SJSA1 (cell line): ENCODE results near the gene ANKRD31. TPM values are rescaled to one million over a fixed set of nuclear protein-coding genes. Genes with fewer than 3 reads are reported as not detected.

ENCODE experiments used
- DNase-seq, 2 experiments: peaks; one replicate each; pipeline ENCODE4 v3.0.0-alpha.2; 2015 to 2020; ENCODE audit warnings: low spot score in 2 of 2, low read depth in 1 of 2
- H3K27ac ChIP-seq: fragments of 250-450 bp; sonication (Bioruptor Pico); 2 replicates; pipeline ENCODE4 v1.5.1; 2020; ENCODE audit warnings: mild to moderate bottlenecking, moderate library complexity
- H3K27me3 ChIP-seq: fragments of 250-450 bp; sonication (Bioruptor Pico); replicated peaks from 2 replicates; pipeline ENCODE4 v1.5.1; 2020; ENCODE audit warnings: mild to moderate bottlenecking, moderate library complexity
- H3K36me3 ChIP-seq: fragments of 250-450 bp; sonication (Bioruptor Pico); 2 replicates; pipeline ENCODE4 v1.5.1; 2020; ENCODE audit warnings: mild to moderate bottlenecking
- H3K4me1 ChIP-seq: fragments of 250-450 bp; sonication (Bioruptor Pico); replicated peaks from 2 replicates; pipeline ENCODE4 v1.6.1; 2021; ENCODE audit warnings: mild to moderate bottlenecking
- H3K4me3 ChIP-seq: fragments of 250-450 bp; sonication (Bioruptor Pico); 2 replicates; pipeline ENCODE4 v1.5.1; 2020; ENCODE audit warnings: mild to moderate bottlenecking
- H3K9me3 ChIP-seq: fragments of 250-450 bp; sonication (Bioruptor Pico); replicated peaks from 2 replicates; pipeline ENCODE4 v1.5.1; 2020; ENCODE audit warnings: mild to moderate bottlenecking
- total RNA-seq: library from RNA; depleted of rRNA; stranded (reverse); fragments of >200 nt; shearing (Covaris generic); gene quantifications from 2 replicates; pipeline ENCODE4 v1.2.3, GENCODE V29; 2014; rRNA removed

Gene ANKRD31
- total RNA-seq, 1 experiment from 2014 or later, result not detected

DNA sequence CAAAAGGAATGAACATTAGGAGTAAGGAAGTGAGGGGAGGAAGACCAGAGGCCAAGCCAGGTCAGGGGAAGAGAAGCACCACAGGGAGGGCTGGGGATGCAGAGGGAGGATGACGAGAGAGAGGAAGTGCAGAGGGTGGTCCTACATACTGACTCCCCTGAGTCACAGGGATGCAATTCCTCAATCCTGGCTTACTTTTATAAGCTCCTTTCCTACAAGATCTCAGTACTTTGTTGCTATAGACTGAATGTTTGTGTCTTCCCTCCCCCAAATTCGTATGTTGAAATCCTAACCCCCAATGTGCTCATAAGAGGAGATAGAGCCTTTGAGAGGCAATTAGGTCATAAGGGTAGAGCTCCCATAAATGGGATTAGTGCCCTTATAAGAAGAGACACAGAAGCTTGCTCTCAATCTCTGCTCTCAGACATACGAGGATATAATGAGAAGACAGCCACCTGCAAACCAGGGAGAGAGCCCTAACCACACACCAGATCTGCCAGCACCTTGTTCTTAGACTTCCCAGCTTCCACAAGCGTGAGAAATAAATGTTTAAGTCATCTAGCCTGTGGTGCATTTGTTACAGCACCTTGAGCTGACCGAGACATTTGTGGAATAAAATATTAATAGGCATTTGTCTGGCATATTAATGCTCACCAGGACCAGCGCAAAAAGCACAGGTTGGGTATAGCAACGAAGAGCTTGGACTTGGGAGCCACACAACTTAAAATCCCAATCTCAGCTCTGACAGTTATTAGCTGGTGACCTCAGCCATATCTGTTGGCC is 217.7 kb downstream of the ANKRD31 start:
- H3K9me3 ChIP-seq, result no peaks in the 10 kb centered on the region
- H3K27ac ChIP-seq, result no peak overlapping the region
- no peak overlapping the region for H3K4me3 ChIP-seq
- peaks cover 19% of the 10 kb centered on the region for H3K4me1 ChIP-seq
- peak in 1 of 2 experiments; percentile 10 for DNase-seq
- H3K27me3 ChIP-seq, result no peaks in the 10 kb centered on the region
- no peaks in the 10 kb centered on the region for H3K36me3 ChIP-seq

Other genes with a start within 250 kb of the ANKRD31 start
- 5.1 and 7.8 TPM in 2 replicates for gene GCNT4, start 184.3 kb downstream of the ANKRD31 start, total RNA-seq
- gene HMGCR, start 100.3 kb upstream of the ANKRD31 start, total RNA-seq, result 65.9 and 88.6 TPM in 2 replicates